Panc1 (cell line): ENCODE measurements around the gene SLC52A3. TPM values are rescaled to one million over a fixed set of nuclear protein-coding genes. Genes with fewer than 3 reads are reported as not detected.

Source experiments
- ATAC-seq: fragments of 200-7000 bp; cut with Tn5 transposase; 2 replicates; pipeline ENCODE4 v1.9.1; 2020; ENCODE audit warnings: mild to moderate bottlenecking, moderate library complexity
- BruUV-seq: library from RNA; stranded (reverse); fragments of 400-500 nt; replicated peaks from 2 replicates; lab custom pipeline; 2021; lab: Mats Ljungman, UMichigan
- CTCF ChIA-PET: fragments of 300-600 bp; sonication (Branson Sonifier 250); formaldehyde crosslinking; loops from one replicate; lab custom pipeline; 2022; ENCODE audit warnings: antibody characterized with exemption; lab: Charles Lee
- POLR2A ChIA-PET: fragments of 300-600 bp; sonication (Branson Sonifier 250); formaldehyde crosslinking; loops from one replicate; lab custom pipeline; 2022; ENCODE audit warnings: antibody characterized with exemption; lab: Charles Lee
- DNase-seq: peaks from one replicate; pipeline ENCODE4 v3.0.0-alpha.2; 2010; ENCODE audit warnings: low read depth, low spot score
- H3K27ac ChIP-seq: 2 replicates; pipeline ENCODE4 v1.5.1; 2011; ENCODE audit warnings: mild to moderate bottlenecking, low read length, inconsistent platforms
- H3K27me3 ChIP-seq: fragments of 200-500 bp; sonication (Bioruptor generic); 2 replicates; pipeline ENCODE4 v1.6.0; 2014; ENCODE audit warnings: low read length, inconsistent platforms; ENCODE audit not compliant: control insufficient read depth, insufficient read depth
- H3K36me3 ChIP-seq: fragments of 200-500 bp; sonication (Bioruptor generic); 2 replicates; pipeline ENCODE4 v1.5.1; 2014; ENCODE audit warnings: inconsistent platforms, mild to moderate bottlenecking, low read length, moderate library complexity; ENCODE audit not compliant: control insufficient read depth, insufficient read depth
- H3K4me1 ChIP-seq: 2 replicates; pipeline ENCODE4 v1.5.1; 2011; ENCODE audit warnings: inconsistent platforms, mild to moderate bottlenecking, low read length, moderate library complexity; ENCODE audit not compliant: control insufficient read depth, insufficient read depth
- H3K4me3 ChIP-seq, 2 experiments: 2 replicates each; pipeline ENCODE4 v1.5.1; 2011 to 2012; ENCODE audit warnings: low read depth in 2 of 2, low read length in 2 of 2, mild to moderate bottlenecking in 2 of 2, inconsistent platforms in 1 of 2, moderate library complexity in 1 of 2
- H3K9me3 ChIP-seq: fragments of 200-500 bp; sonication (Bioruptor generic); 2 replicates; pipeline ENCODE4 v1.5.1; 2014; ENCODE audit warnings: low read depth, mild to moderate bottlenecking, inconsistent platforms, low read length, moderate library complexity; ENCODE audit not compliant: control insufficient read depth, insufficient read depth
- CTCF ChIP-seq: fragments of 450-650 bp; IDR thresholded peaks from 2 replicates; pipeline ENCODE4 v1.5.1; 2017; ENCODE audit warnings: mild to moderate bottlenecking
- POLR2AphosphoS5 ChIP-seq: IDR thresholded peaks from 2 replicates; pipeline ENCODE4 v1.6.1; 2012; ENCODE audit warnings: mild to moderate bottlenecking, low read depth, low read length, moderate library complexity
- REST ChIP-seq, 2 experiments: IDR thresholded peaks; 2 replicates each; pipeline ENCODE4 v1.6.1; 2011 to 2012; ENCODE audit warnings: low read depth in 2 of 2, control low read depth in 1 of 2, low read length in 1 of 2, mild to moderate bottlenecking in 1 of 2, moderate library complexity in 1 of 2; ENCODE audit not compliant: insufficient read depth in 1 of 2
- SIN3A ChIP-seq: IDR thresholded peaks from 2 replicates; pipeline ENCODE4 v1.6.1; 2012; ENCODE audit warnings: low read depth, mild to moderate bottlenecking, low read length, moderate library complexity, borderline replicate concordance; ENCODE audit not compliant: insufficient read depth
- TCF7L2 ChIP-seq: IDR thresholded peaks from 2 replicates; pipeline ENCODE4 v1.6.1; 2011; ENCODE audit warnings: mild to moderate bottlenecking, low read depth, low read length, inconsistent platforms
- in situ Hi-C: cut with HindIII; loops from 2 replicates; pipeline ENCODE4 v1.10.0; 2016; ENCODE audit warnings: low sequenced_read_pairs, low pct_unique_long_range_greater_than_20kb
- intact Hi-C: fragments of 100-400 bp; cut with micrococcal nuclease; formaldehyde crosslinking; loops from one replicate; pipeline ENCODE4 v1.10.0; 2022; ENCODE audit not compliant: unreplicated experiment
- total RNA-seq: library from RNA; stranded (reverse); gene quantifications from one replicate; pipeline ENCODE4 v1.2.1, GENCODE V29; 2021; ENCODE audit not compliant: unreplicated experiment

SLC52A3 gene
- total RNA-seq, 1 experiment from 2014 or later: 6.4 TPM

- in situ Hi-C loops: no loop called here
Measured at GRCh38 chr20:792248-792647, 23.9 kb upstream of the SLC52A3 start.

GRCh38 chr20:791056-791455 lies 22.8 kb upstream of the SLC52A3 start:
- H3K4me3 ChIP-seq: no peak overlapping the region
- TF ChIP-seq TCF7L2: no peak
- no peak for TF ChIP-seq SIN3A
- no peak for TF ChIP-seq POLR2AphosphoS5
- TF ChIP-seq REST (IDR thresholded peaks at IDR 0.05; ENCODE audit: insufficient read depth in 1 of 2, low read depth in 2 of 2, low read length in 1 of 2): no peak
- TF ChIP-seq CTCF: no peak
- ChIA-PET POLR2A (no interaction called here), CTCF (interaction anchor here (0.7 kb wide), 1 partner anchor 166 kb away, joined by 3 read pairs; no protein-coding TSS in a partner anchor)
- no peak overlapping the region for H3K27ac ChIP-seq
- no TSS peak for BruUV-seq
- H3K27me3 ChIP-seq: peaks cover 13% of the 10 kb centered on the region
- H3K9me3 ChIP-seq: no peaks in the 10 kb centered on the region
- no peak for ATAC-seq
- no peaks in the 10 kb centered on the region for H3K36me3 ChIP-seq
- in situ Hi-C loops: no loop called here
- DNase-seq: no peak
- H3K4me1 ChIP-seq: no peaks in the 10 kb centered on the region
- intact Hi-C loops: no loop called here

More at GRCh38 chr20:792248-792647, 23.9 kb upstream of the SLC52A3 start:
- POLR2A ChIA-PET: no interaction called here
- DNase-seq (no peak), ATAC-seq (no peak)
- TF ChIP-seq CTCF (no peak), SIN3A (no peak), POLR2AphosphoS5 (no peak)
- Histone ChIP-seq H3K27me3 (peaks cover 11% of the 10 kb centered on the region), H3K27ac (no peak overlapping the region), H3K4me3 (no peak overlapping the region), H3K4me1 (no peaks in the 10 kb centered on the region), H3K9me3 (no peaks in the 10 kb centered on the region), H3K36me3 (no peaks in the 10 kb centered on the region)
- intact Hi-C loops: no loop called here
- CTCF ChIA-PET: no interaction called here
- no TSS peak for BruUV-seq

GRCh38 chr20:787825-788224 lies 19.5 kb upstream of the SLC52A3 start:
- ChIA-PET CTCF (no interaction called here), POLR2A (no interaction called here)
- H3K9me3 ChIP-seq: peaks cover 7% of the 10 kb centered on the region; the same call in 1 of the 2 replicates
- BruUV-seq: no TSS peak
- H3K36me3 ChIP-seq: no peaks in the 10 kb centered on the region
- ATAC-seq: no peak
- in situ Hi-C loops (no loop called here), intact Hi-C loops (no loop called here)
- H3K27ac ChIP-seq: no peak overlapping the region
- no peak for DNase-seq
- peaks cover 10% of the 10 kb centered on the region for H3K27me3 ChIP-seq
- no peak for TF ChIP-seq TCF7L2
- TF ChIP-seq POLR2AphosphoS5: no peak
- TF ChIP-seq CTCF: no peak
- no peak for TF ChIP-seq SIN3A
- no peaks in the 10 kb centered on the region for H3K4me1 ChIP-seq
- no peak overlapping the region for H3K4me3 ChIP-seq
